Measurements from ENCODE around the gene CADM1.
"Not testable (repeated sequence)": the region's sequence is repeated elsewhere in the genome, so short reads cannot be mapped to it uniquely, and the experiment has no call there.

CADM1 gene

DNA sequence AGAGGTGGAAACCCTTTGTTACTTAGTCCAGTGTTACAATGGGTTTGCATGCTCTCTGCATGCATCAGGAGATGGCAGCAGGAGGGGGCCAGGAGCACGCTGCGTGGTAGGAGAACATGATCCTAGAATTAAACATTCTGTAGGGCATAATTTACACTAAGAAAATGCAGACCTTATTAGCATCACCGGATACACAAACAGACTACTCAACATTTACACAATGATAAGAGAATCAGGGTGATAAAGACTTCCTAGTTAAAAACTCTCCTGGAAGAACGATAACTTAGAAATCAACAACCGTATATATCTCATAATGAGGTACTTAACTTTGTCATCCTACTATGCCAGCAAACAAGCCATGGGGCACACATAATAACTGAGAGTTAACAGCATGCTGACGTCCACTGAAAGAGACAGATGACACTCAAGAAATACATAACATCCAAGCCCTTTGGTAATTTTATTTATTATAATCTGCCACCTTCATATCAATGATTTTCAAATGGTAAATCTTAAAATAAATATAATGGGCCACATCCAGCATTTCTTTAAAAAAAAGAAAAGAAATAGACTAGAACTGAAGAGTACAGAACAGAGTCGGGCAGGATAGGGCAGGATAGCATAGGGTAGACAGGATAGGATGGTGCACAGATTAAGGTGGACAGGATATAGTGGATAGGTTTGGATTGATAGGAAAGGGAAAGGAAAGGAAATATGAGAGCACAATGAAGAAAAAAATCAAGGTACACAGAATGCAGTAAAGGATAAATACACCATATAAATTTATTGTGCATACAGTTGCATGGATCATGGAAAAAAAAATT lies 27.5 kb downstream of the CADM1 start:
- H3K9me3 Mint-ChIP-seq, result peaks cover 1 to 4% of the 10 kb centered on the region in 2 donors
- H3K36me3 Mint-ChIP-seq, result no peaks in the 10 kb centered on the region
- no peak overlapping the region for H3K4me3 Mint-ChIP-seq
- peaks cover 1 to 2% of the 10 kb centered on the region in 2 donors for H3K4me1 Mint-ChIP-seq
- H3K27me3 Mint-ChIP-seq, result peaks cover 3 to 8% of the 10 kb centered on the region in 2 donors
- ATAC-seq (replicated peaks), result no peak
- no peak for DNase-seq
- no peak overlapping the region for H3K27ac Mint-ChIP-seq

DNA sequence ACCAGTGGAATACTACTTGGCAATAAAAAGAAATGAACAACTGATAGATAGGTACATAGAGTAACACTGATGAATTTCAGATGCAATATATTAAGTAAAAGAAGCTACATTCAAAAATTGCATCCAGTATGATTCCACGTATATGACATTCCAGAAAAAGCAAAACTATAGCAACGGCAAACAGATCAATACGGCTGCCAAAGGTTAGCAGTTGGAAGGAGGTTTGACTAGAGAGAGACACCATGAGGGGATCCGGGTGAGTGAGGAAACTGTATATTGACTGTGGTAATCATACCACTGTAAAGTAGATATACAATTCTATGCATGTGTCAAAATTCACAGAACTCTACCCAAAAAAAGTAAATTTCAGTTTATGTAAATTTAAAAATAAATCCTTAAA lies 28.7 kb downstream of the CADM1 start:
- peaks cover 5 to 9% of the 10 kb centered on the region in 2 donors for H3K9me3 Mint-ChIP-seq
- no peak for ATAC-seq (replicated peaks)

DNA sequence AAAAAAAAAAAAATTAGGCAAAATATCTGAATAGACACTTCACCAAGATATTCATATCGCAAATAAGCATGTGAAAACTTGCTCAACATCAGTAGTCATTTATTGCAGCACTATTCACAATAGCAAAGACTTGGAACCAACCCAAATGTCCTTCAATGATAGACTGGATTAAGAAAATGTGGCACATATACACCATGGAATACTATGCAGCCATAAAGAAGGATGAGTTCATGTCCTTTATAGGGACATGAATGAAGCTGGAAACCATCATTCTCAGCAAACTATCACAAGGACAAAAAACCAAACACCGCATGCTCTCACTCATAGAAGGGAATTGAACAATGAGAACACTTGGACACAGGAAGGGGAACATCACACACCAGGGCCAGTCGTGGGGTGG lies 29.9 kb downstream of the CADM1 start:
- peaks cover 6 to 12% of the 10 kb centered on the region in 2 donors for H3K27me3 Mint-ChIP-seq
- DNase-seq, H3K9me3 Mint-ChIP-seq: not testable (repeated sequence)

More for the DNA sequence above, 28.7 kb downstream of the CADM1 start:
- DNase-seq, result no peak
- H3K4me1 Mint-ChIP-seq, result peaks cover 7 to 11% of the 10 kb centered on the region in 2 donors
- H3K27ac Mint-ChIP-seq, result no peak overlapping the region
- H3K36me3 Mint-ChIP-seq, result no peaks in the 10 kb centered on the region
- H3K27me3 Mint-ChIP-seq, result peaks cover 6 to 12% of the 10 kb centered on the region in 2 donors
- H3K4me3 Mint-ChIP-seq, result no peak overlapping the region

DNA sequence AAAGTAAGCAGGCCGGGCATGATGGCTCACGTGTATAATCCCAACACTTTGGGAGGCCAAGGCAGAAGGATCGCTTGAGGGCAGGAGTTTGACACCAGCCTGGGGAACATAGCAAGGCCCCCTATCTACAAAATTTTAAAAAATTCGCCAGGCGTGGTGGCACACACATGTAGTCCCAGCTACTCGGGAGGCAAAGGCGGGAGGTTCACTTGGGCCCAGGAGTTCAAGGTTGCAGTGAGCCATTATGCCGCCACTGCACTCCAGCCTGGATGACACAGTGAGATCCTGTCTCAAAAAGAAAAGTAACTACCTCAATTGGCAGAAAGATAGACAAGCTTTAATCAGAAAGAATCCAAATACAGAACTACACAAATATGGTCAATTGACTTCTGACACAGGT lies 31.0 kb downstream of the CADM1 start:
- no peak for DNase-seq
- Mint-ChIP-seq H3K27me3 (peaks cover 6 to 12% of the 10 kb centered on the region in 2 donors), H3K9me3 (peaks cover 5 to 11% of the 10 kb centered on the region in 2 donors), H3K4me1 (peaks cover 7 to 17% of the 10 kb centered on the region in 2 donors), H3K4me3 (no peak overlapping the region), H3K36me3 (no peaks in the 10 kb centered on the region), H3K27ac (no peak overlapping the region)
- ATAC-seq (replicated peaks), result no peak

More for the DNA sequence above, 29.9 kb downstream of the CADM1 start:
- not testable (repeated sequence) for H3K27ac Mint-ChIP-seq; ATAC-seq (replicated peaks); H3K4me3 Mint-ChIP-seq; H3K36me3 Mint-ChIP-seq
- peaks cover 7 to 16% of the 10 kb centered on the region in 2 donors for H3K4me1 Mint-ChIP-seq

DNA sequence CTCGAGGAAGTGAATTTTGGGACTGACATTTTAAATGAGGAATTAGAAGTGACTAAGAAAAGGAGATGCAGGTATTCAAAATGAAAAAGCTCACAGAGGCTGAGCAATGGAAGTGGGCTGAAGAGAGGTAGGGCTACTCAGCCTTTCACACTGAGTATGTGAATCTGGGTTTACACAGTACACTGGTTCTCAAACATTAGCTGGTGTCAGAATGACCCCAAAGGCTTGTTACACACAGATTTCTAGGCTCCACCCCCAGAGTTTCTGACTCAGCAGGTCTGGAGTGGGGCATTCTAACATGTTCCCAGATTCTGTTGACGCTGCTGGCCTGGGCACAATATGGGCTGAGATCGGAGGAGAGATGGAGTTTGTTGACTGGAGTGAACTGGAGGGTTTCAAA lies 32.8 kb downstream of the CADM1 start:
- H3K27me3 Mint-ChIP-seq, result peaks cover 6 to 7% of the 10 kb centered on the region in 2 donors
- peaks cover 5 to 9% of the 10 kb centered on the region in 2 donors for H3K9me3 Mint-ChIP-seq
- DNase-seq (peak; percentile 5), ATAC-seq (replicated peaks) (peak; percentile 92 to 95)
- peak overlapping the region; percentile 32 for H3K27ac Mint-ChIP-seq
- H3K4me3 Mint-ChIP-seq, result no peak overlapping the region
- no peaks in the 10 kb centered on the region for H3K36me3 Mint-ChIP-seq
- peaks cover 7 to 17% of the 10 kb centered on the region in 2 donors for H3K4me1 Mint-ChIP-seq

DNA sequence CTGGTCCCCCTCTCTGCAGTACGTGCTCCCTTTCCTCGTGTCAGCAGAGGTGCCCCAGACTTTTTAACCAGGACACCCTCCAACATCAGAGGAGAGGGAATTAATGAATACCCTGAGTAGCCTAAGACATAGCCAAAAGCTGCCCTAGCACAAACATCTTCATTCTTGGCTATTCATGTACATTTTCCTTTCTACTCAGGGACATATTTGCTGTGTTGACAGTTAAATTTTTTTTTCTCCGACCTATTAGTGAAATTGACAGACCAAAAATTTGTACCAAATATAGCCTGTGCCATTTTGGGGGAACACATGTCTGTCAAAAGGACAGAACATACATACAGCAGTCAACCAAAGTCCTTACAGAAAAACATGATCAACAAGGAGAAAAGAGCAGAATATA lies 33.3 kb downstream of the CADM1 start:
- peaks cover 5 to 9% of the 10 kb centered on the region in 2 donors for H3K9me3 Mint-ChIP-seq
- peaks cover 6 to 7% of the 10 kb centered on the region in 2 donors for H3K27me3 Mint-ChIP-seq
- peak; percentile 5 to 12 for ATAC-seq (replicated peaks)
- no peak for DNase-seq
- no peak overlapping the region for H3K27ac Mint-ChIP-seq
- no peaks in the 10 kb centered on the region for H3K36me3 Mint-ChIP-seq
- peaks cover 7 to 17% of the 10 kb centered on the region in 2 donors for H3K4me1 Mint-ChIP-seq
- no peak overlapping the region for H3K4me3 Mint-ChIP-seq

DNA sequence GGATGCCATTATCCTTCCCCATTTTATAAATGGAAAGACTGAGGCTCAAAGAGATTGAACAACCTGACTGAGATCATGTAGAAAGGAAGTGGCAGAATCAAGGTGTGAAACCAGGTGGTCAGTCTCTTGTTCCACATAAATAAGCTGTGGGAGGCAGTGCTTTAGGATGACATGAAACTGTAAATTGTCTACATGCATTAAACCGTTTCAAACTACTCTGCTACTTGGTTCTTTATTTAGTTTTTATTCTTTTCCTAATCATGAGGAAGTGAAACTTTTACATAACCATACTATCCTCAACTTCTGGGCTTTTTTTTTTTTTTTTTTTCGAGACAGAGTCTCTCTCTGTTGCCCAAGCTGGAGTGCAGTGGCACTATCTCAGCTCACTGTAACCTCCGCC lies 34.9 kb downstream of the CADM1 start:
- H3K9me3 Mint-ChIP-seq, result peaks cover 5 to 8% of the 10 kb centered on the region in 2 donors
- ATAC-seq (replicated peaks), result peak; percentile 66 to 71
- H3K4me1 Mint-ChIP-seq, result peaks cover 7 to 17% of the 10 kb centered on the region in 2 donors
- H3K4me3 Mint-ChIP-seq, result no peak overlapping the region
- peaks cover 6 to 7% of the 10 kb centered on the region in 2 donors for H3K27me3 Mint-ChIP-seq
- peak overlapping the region; percentile 89 for H3K27ac Mint-ChIP-seq
- DNase-seq, result peak; percentile 3
- no peaks in the 10 kb centered on the region for H3K36me3 Mint-ChIP-seq

DNA sequence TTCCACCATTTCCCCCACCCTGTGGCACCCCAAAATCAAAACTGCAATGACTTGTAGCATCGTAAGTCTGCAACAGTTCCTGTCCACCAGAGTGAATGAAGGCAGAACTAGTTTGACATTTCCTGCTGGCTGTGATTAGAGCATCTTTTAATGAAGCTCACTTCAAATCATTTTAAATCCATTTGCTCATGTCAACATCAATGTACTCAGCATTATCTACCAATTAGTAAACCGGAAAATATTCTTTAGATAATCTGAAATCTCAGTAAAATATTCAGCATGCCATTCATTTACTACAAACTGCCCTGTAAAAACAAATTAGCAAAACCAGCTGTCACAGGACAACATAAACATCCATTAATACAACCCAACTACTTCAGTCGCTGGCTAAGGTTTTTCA lies 38.1 kb downstream of the CADM1 start:
- peaks cover 0 to 3% of the 10 kb centered on the region in 2 donors for H3K9me3 Mint-ChIP-seq
- no peak for DNase-seq
- ATAC-seq (replicated peaks), result no peak
- no peak overlapping the region for H3K27ac Mint-ChIP-seq
- no peak overlapping the region for H3K4me3 Mint-ChIP-seq
- peaks cover 2 to 10% of the 10 kb centered on the region in 2 donors for H3K4me1 Mint-ChIP-seq
- H3K36me3 Mint-ChIP-seq, result no peaks in the 10 kb centered on the region
- no peaks in the 10 kb centered on the region for H3K27me3 Mint-ChIP-seq

DNA sequence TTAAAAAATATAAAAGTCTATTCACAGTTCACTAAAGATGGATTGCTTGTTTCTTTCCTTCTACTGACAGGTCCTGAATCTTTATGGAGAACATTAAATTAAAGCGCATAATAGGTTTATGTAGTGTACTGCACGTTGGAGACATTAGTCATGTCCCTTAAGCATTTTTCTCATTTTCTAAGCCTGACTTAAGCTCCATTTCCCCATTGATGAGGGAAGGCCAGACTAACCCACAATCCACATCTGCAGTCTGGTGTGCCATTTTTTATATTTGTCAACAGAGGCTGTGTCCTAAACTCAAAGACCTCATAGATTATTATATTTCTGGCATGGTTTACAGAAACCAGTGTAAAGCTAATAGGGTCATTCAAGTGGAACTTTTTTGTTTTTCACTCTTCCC lies 39.9 kb downstream of the CADM1 start:
- DNase-seq, result no peak
- Mint-ChIP-seq H3K4me1 (peaks cover 0 to under 1% of the 10 kb centered on the region in 2 donors), H3K4me3 (no peak overlapping the region), H3K27me3 (no peaks in the 10 kb centered on the region), H3K9me3 (peaks cover 0 to 2% of the 10 kb centered on the region in 2 donors), H3K27ac (no peak overlapping the region), H3K36me3 (no peaks in the 10 kb centered on the region)
- no peak for ATAC-seq (replicated peaks)

DNA sequence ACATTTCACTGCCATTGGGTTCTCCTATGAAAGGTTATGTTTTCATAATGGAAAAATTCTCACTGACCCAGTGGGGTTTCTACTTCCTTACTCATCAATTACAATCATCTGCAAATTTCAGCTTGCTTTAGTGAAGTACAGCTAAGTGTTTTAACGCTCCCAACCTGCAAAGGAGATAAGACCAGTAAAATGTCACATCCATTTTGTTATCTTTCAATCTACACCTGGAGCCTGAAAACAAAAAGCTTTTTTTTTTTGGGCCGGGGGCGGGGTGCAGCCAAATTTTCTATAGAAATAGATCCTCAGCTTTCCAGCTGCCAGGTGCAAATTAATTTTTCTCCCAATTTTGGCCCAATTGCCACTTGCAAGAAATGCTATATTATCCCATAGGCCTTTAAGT lies 40.6 kb downstream of the CADM1 start:
- H3K27ac Mint-ChIP-seq, result no peak overlapping the region

DNA sequence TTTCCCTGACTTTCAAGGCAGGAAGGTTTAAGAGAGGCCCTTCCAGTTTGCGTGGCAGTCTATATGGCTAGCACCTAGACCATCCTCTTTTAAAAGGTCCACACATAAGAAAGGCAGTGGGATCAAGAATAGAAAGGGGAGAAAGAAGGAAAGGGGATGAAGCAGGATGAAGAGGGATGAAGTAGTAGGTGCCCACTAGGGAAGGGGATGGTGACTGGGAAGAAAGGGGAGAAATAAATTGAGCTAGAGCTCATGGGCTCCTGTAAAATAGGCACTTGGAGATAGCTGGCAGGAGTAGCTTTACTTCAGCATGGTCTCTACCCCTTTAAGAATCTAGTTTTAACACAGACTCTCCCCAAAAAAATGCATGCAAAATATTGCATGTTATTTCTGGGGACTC lies 41.5 kb downstream of the CADM1 start:
- DNase-seq (no peak), ATAC-seq (replicated peaks) (no peak)
- no peak overlapping the region for H3K27ac Mint-ChIP-seq
- no peak overlapping the region for H3K4me3 Mint-ChIP-seq
- no peaks in the 10 kb centered on the region for H3K27me3 Mint-ChIP-seq
- H3K4me1 Mint-ChIP-seq, result no peaks in the 10 kb centered on the region
- no peaks in the 10 kb centered on the region for H3K9me3 Mint-ChIP-seq
- no peaks in the 10 kb centered on the region for H3K36me3 Mint-ChIP-seq

More for the DNA sequence above, 40.6 kb downstream of the CADM1 start:
- no peak for ATAC-seq (replicated peaks)
- Mint-ChIP-seq H3K4me1 (no peaks in the 10 kb centered on the region), H3K27me3 (no peaks in the 10 kb centered on the region), H3K4me3 (no peak overlapping the region), H3K9me3 (peaks cover 0 to 2% of the 10 kb centered on the region in 2 donors), H3K36me3 (no peaks in the 10 kb centered on the region)
- no peak for DNase-seq

DNA sequence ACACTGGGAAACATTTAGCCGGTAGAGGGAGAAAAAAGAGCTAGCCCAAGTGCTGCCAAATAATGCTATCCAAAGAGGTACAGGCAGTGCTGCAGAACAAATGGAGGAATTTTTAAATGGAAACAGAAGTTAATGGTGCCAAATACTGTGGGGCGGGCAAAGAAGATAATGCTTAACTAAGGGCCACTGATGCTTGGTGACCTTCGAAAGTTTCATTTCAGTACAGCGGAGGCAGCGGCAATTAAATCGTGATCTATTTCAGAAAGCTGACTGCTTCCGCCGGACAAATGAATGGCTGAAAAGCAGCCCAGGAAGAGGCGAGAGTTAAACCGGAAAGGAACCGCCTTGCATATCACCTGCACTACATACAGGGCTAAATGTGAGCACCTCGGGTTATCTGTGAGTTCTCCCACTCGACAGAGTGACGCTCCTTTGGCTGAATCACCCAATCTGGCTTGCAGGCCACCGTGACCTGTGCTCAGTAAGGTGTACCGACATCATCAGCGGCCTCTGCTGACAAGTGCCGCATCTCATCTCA lies 42.1 kb downstream of the CADM1 start:
- ATAC-seq (replicated peaks) (no peak), DNase-seq (no peak)
- Mint-ChIP-seq H3K36me3 (no peaks in the 10 kb centered on the region), H3K4me3 (no peak overlapping the region), H3K9me3 (no peaks in the 10 kb centered on the region), H3K4me1 (no peaks in the 10 kb centered on the region), H3K27ac (no peak overlapping the region), H3K27me3 (no peaks in the 10 kb centered on the region)

DNA sequence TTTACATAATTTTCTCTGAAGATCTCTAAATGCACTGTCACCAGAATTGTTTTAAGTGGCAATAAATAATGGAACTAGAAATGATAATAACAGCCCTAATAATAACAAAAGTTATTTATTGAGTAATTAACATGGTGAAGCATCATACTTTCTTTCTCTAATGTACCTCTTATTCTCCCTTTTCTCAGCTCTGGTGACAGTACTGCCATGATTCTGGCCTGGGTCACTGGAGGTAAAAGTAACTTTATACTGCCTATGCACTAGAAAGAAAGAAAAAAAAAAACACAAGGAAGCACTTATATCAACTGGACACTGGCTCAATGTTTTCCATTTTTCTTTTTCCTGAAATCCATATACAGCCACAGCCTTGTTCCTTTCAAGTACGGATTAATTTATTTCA lies 43.7 kb downstream of the CADM1 start:
- Mint-ChIP-seq H3K36me3 (no peaks in the 10 kb centered on the region), H3K27ac (no peak overlapping the region), H3K4me1 (no peaks in the 10 kb centered on the region), H3K27me3 (no peaks in the 10 kb centered on the region), H3K9me3 (no peaks in the 10 kb centered on the region), H3K4me3 (no peak overlapping the region)
- no peak for DNase-seq
- ATAC-seq (replicated peaks), result no peak

DNA sequence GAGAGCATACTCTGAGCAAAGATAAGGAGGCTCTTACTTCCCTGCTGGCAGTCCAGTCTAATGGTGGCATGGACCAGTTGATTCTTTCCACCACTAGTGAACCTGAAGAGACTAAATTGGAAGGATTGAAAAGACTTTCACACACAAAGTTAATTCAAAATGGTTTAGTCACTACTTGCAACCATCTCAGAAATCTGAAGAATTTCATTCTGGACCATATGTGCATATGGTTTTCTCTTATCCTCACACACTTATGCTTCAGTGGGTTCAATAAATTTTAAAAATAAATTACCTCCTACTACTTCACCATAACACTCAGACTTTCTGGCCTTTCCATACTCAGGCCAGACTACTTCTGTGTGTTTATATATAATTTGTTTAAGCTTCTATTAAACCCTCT lies 44.7 kb downstream of the CADM1 start:
- no peaks in the 10 kb centered on the region for H3K9me3 Mint-ChIP-seq
- no peak for DNase-seq
- no peaks in the 10 kb centered on the region for H3K27me3 Mint-ChIP-seq
- H3K36me3 Mint-ChIP-seq, result no peaks in the 10 kb centered on the region
- no peak overlapping the region for H3K4me3 Mint-ChIP-seq
- H3K4me1 Mint-ChIP-seq, result no peaks in the 10 kb centered on the region
- ATAC-seq (replicated peaks), result no peak
- H3K27ac Mint-ChIP-seq, result no peak overlapping the region

DNA sequence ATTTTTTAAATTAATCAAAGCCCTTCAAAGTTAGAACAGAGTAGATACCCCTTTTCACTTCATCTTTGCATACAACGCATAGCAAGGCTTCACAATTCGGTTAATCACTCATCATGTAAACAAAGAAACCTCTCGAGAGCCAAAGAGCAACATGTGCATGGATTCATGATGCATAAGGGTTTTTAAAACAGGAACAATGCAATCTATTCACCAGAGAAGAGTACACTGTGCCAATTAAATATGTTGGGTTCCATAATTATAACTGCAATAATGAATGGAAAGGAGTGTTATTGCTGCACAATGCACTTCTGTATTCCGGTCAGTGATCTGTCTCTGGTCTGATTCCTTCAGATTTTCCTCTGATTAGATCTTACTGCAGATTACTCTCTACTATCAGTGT lies 45.3 kb downstream of the CADM1 start:
- Mint-ChIP-seq H3K9me3 (no peaks in the 10 kb centered on the region), H3K36me3 (no peaks in the 10 kb centered on the region), H3K27me3 (no peaks in the 10 kb centered on the region), H3K4me1 (no peaks in the 10 kb centered on the region), H3K27ac (no peak overlapping the region), H3K4me3 (no peak overlapping the region)
- no peak for DNase-seq
- no peak for ATAC-seq (replicated peaks)

Measured in stimulated activated naive B cell treated with anti-CD40 and anti-IgM and Interleukin-4, amounts not matched to agents 10 μg/mL and 1 μg/mL and 100 μg/mL, for 72 hours (primary cell).